ENCODE data around the gene MESP2.

The MESP2 gene

GRCh38 chr15:89732451-89733172, 43.5 kb upstream of the MESP2 start:
- Histone ChIP-seq H2AFZ (ENCODE audit: low read length) (no peak overlapping the region), H3F3A (ENCODE audit: insufficient read depth, low read length) (no peaks in the 10 kb centered on the region), H3K4me2 (ENCODE audit: low read length) (no peak overlapping the region), H3K27ac (ENCODE audit: low read depth, low read length, poor library complexity, severe bottlenecking) (no peak overlapping the region), H3K79me2 (ENCODE audit: insufficient read depth, low read length) (no peaks in the 10 kb centered on the region), H3K4me3 (ENCODE audit: low read depth, low read length, poor library complexity, severe bottlenecking) (no peak overlapping the region), H4K20me1 (ENCODE audit: insufficient read depth, low read length) (no peaks in the 10 kb centered on the region), H3K4me1 (ENCODE audit: insufficient read depth, low read length, severe bottlenecking) (no peaks in the 10 kb centered on the region), H3K36me3 (ENCODE audit: insufficient read depth, low read length) (no peaks in the 10 kb centered on the region), H3K9ac (ENCODE audit: low read length) (no peak overlapping the region), H3K9me2 (ENCODE audit: low read depth, low read length) (no peaks in the 10 kb centered on the region), H3K9me3 (ENCODE audit: low read length) (no peaks in the 10 kb centered on the region), H3K27me3 (ENCODE audit: insufficient read depth, low read length) (no peaks in the 10 kb centered on the region; the same call in 1 of the 2 replicates)
- TF ChIP-seq CTCF (IDR thresholded peaks at IDR 0.05; ENCODE audit: low read length) (no peak), EZH2 (IDR thresholded peaks at IDR 0.05; ENCODE audit: borderline replicate concordance, low read length) (no peak)

GRCh38 chr15:89735773-89736172, 40.4 kb upstream of the MESP2 start:
- Histone ChIP-seq H3K27ac (ENCODE audit: low read depth, low read length, poor library complexity, severe bottlenecking) (no peak overlapping the region), H3K4me1 (ENCODE audit: insufficient read depth, low read length, severe bottlenecking) (no peaks in the 10 kb centered on the region), H2AFZ (ENCODE audit: low read length) (no peak overlapping the region), H3K36me3 (ENCODE audit: insufficient read depth, low read length) (no peaks in the 10 kb centered on the region), H3K9me3 (ENCODE audit: low read length) (no peaks in the 10 kb centered on the region), H3K4me3 (ENCODE audit: low read depth, low read length, poor library complexity, severe bottlenecking) (no peak overlapping the region), H3K4me2 (ENCODE audit: low read length) (no peak overlapping the region), H3F3A (ENCODE audit: insufficient read depth, low read length) (no peaks in the 10 kb centered on the region), H4K20me1 (ENCODE audit: insufficient read depth, low read length) (no peaks in the 10 kb centered on the region), H3K9ac (ENCODE audit: low read length) (no peak overlapping the region), H3K9me2 (ENCODE audit: low read depth, low read length) (no peaks in the 10 kb centered on the region), H3K79me2 (ENCODE audit: insufficient read depth, low read length) (no peaks in the 10 kb centered on the region), H3K27me3 (ENCODE audit: insufficient read depth, low read length) (no peaks in the 10 kb centered on the region; the same call in 1 of the 2 replicates)
- no peak for TF ChIP-seq EZH2 (IDR thresholded peaks at IDR 0.05; ENCODE audit: borderline replicate concordance, low read length)
- TF ChIP-seq CTCF (IDR thresholded peaks at IDR 0.05; ENCODE audit: low read length) = no peak

- no peaks in the 10 kb centered on the region for H3K4me1 ChIP-seq (ENCODE audit: insufficient read depth, low read length, severe bottlenecking)
- H3K4me2 ChIP-seq (ENCODE audit: low read length) = no peak overlapping the region
- TF ChIP-seq CTCF (IDR thresholded peaks at IDR 0.05; ENCODE audit: low read length) (peak; percentile 84), EZH2 (IDR thresholded peaks at IDR 0.05; ENCODE audit: borderline replicate concordance, low read length) (no peak)
- no peaks in the 10 kb centered on the region for H3K36me3 ChIP-seq (ENCODE audit: insufficient read depth, low read length)
- no peaks in the 10 kb centered on the region for H3K79me2 ChIP-seq (ENCODE audit: insufficient read depth, low read length)
- no peak overlapping the region for H3K9ac ChIP-seq (ENCODE audit: low read length)
- H3F3A ChIP-seq (ENCODE audit: insufficient read depth, low read length) = no peaks in the 10 kb centered on the region
- H2AFZ ChIP-seq (ENCODE audit: low read length) = no peak overlapping the region
- no peaks in the 10 kb centered on the region; the same call in none of the 2 replicates for H3K27me3 ChIP-seq (ENCODE audit: insufficient read depth, low read length)
- no peaks in the 10 kb centered on the region for H4K20me1 ChIP-seq (ENCODE audit: insufficient read depth, low read length)
- no peak overlapping the region for H3K4me3 ChIP-seq (ENCODE audit: low read depth, low read length, poor library complexity, severe bottlenecking)
- no peaks in the 10 kb centered on the region for H3K9me3 ChIP-seq (ENCODE audit: low read length)
- no peaks in the 10 kb centered on the region for H3K9me2 ChIP-seq (ENCODE audit: low read depth, low read length)
- no peak overlapping the region for H3K27ac ChIP-seq (ENCODE audit: low read depth, low read length, poor library complexity, severe bottlenecking)
Measured at GRCh38 chr15:89740137-89740536, 36.0 kb upstream of the MESP2 start.

All from OCI-LY1 (cell line).